ENCODE results near the gene CNTN4. TPM values are rescaled to one million over a fixed set of nuclear protein-coding genes. Genes with fewer than 3 reads are reported as not detected.

The CNTN4 gene
- total RNA-seq, 1 experiment from 2014 or later = not detected

DNA sequence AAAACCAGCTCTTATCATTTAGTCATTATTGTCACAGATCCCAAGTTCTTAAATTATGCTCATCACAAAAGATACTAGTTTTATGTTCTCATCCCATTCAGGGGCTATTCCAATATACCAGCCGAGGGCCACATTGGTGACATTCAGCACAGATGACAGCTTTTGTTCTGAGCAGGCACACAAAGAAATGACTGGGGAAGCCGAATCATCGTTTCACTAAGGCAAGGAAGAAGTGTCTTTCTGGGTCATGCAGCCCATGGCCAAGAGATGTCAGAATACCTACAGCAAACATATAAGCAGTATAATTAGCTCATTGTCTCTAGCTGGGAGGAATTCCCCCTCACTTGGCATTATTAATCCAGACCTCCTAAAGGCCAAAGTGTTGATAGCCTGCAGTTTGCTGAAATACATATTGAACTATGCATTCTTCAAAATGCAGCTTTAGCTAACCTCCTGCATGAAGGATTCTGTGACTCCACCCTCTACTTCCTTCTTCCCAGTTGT lies 100.2 kb downstream of the CNTN4 start:
- ATAC-seq = no peak

GRCh38 chr3:2204054-2204453 lies 105.4 kb downstream of the CNTN4 start:
- DNase-seq (ENCODE audit: low spot score) = no peak
- CTCF ChIA-PET = no interaction called here
- TF ChIP-seq NR1H2 (CRISPR knock-in tag; IDR thresholded peaks at IDR 0.05) (no peak), NR2C2 (CRISPR knock-in tag; IDR thresholded peaks at IDR 0.05) (no peak)
- Mint-ChIP-seq H3K27me3 (ENCODE audit: low read depth) (peaks cover 6% of the 10 kb centered on the region), H3K27ac (no peak overlapping the region), H3K4me1 (no peaks in the 10 kb centered on the region), H3K4me3 (no peak overlapping the region), H3K36me3 (peaks cover 54% of the 10 kb centered on the region), H3K9me3 (peaks cover 70% of the 10 kb centered on the region)
- no peak for ATAC-seq
- POLR2A ChIA-PET = no interaction called here

More for the DNA sequence above, 100.2 kb downstream of the CNTN4 start:
- no peak for TF ChIP-seq NR3C1 (CRISPR knock-in tag; conservative IDR thresholded peaks at IDR 0.05; ENCODE audit: low read depth)
- peaks cover 56% of the 10 kb centered on the region for H3K36me3 Mint-ChIP-seq
- no peaks in the 10 kb centered on the region for H3K4me1 Mint-ChIP-seq
- H3K9me3 Mint-ChIP-seq = peaks cover 73% of the 10 kb centered on the region
- DNase-seq (ENCODE audit: low spot score) = no peak
- no peak overlapping the region for H3K27ac Mint-ChIP-seq
- ChIA-PET CTCF (no interaction called here), POLR2A (no interaction called here)
- peaks cover 6% of the 10 kb centered on the region; the same call in 1 of the 2 replicates for H3K27me3 Mint-ChIP-seq (ENCODE audit: low read depth)
- H3K4me3 Mint-ChIP-seq = no peak overlapping the region

DNA sequence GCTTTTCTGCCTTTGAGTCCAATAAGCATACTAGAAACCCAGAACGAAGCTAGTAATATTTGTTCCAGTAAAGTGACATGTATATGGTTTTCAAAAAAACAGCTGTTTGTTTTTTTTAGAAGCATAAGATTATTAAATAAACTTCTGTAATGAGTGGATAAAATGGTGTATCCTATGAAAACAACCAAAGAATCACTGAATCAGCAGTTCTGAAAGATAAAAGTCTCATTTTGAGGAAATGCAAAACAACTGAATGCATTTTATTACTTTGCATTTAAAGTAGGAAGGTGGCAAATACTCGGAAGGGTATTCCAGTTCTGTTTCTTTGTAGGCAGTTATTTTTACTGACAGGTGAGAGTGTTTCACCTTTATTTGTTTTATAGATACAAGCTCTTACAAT lies 107.0 kb downstream of the CNTN4 start:
- H3K4me3 Mint-ChIP-seq = no peak overlapping the region
- H3K36me3 Mint-ChIP-seq = peaks cover 50% of the 10 kb centered on the region
- H3K4me1 Mint-ChIP-seq = no peaks in the 10 kb centered on the region
- ChIA-PET POLR2A (no interaction called here), CTCF (no interaction called here)
- no peak for TF ChIP-seq NFYB (CRISPR knock-in tag; conservative IDR thresholded peaks at IDR 0.05; ENCODE audit: low read depth)
- TF ChIP-seq, protein P1, sequence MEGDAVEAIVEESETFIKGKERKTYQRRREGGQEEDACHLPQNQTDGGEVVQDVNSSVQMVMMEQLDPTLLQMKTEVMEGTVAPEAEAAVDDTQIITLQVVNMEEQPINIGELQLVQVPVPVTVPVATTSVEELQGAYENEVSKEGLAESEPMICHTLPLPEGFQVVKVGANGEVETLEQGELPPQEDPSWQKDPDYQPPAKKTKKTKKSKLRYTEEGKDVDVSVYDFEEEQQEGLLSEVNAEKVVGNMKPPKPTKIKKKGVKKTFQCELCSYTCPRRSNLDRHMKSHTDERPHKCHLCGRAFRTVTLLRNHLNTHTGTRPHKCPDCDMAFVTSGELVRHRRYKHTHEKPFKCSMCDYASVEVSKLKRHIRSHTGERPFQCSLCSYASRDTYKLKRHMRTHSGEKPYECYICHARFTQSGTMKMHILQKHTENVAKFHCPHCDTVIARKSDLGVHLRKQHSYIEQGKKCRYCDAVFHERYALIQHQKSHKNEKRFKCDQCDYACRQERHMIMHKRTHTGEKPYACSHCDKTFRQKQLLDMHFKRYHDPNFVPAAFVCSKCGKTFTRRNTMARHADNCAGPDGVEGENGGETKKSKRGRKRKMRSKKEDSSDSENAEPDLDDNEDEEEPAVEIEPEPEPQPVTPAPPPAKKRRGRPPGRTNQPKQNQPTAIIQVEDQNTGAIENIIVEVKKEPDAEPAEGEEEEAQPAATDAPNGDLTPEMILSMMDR (IDR thresholded peaks at IDR 0.05) = no peak
- TF ChIP-seq ESRRA (CRISPR knock-in tag; IDR thresholded peaks at IDR 0.05; ENCODE audit: borderline replicate concordance) = no peak
- no peak for TF ChIP-seq RELA (CRISPR knock-in tag; IDR thresholded peaks at IDR 0.05; ENCODE audit: borderline replicate concordance)
- TF ChIP-seq, protein P2, sequence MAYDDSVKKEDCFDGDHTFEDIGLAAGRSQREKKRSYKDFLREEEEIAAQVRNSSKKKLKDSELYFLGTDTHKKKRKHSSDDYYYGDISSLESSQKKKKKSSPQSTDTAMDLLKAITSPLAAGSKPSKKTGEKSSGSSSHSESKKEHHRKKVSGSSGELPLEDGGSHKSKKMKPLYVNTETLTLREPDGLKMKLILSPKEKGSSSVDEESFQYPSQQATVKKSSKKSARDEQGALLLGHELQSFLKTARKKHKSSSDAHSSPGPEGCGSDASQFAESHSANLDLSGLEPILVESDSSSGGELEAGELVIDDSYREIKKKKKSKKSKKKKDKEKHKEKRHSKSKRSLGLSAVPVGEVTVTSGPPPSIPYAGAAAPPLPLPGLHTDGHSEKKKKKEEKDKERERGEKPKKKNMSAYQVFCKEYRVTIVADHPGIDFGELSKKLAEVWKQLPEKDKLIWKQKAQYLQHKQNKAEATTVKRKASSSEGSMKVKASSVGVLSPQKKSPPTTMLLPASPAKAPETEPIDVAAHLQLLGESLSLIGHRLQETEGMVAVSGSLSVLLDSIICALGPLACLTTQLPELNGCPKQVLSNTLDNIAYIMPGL (CRISPR knock-in tag; IDR thresholded peaks at IDR 0.05) = no peak
- TF ChIP-seq, protein P3, sequence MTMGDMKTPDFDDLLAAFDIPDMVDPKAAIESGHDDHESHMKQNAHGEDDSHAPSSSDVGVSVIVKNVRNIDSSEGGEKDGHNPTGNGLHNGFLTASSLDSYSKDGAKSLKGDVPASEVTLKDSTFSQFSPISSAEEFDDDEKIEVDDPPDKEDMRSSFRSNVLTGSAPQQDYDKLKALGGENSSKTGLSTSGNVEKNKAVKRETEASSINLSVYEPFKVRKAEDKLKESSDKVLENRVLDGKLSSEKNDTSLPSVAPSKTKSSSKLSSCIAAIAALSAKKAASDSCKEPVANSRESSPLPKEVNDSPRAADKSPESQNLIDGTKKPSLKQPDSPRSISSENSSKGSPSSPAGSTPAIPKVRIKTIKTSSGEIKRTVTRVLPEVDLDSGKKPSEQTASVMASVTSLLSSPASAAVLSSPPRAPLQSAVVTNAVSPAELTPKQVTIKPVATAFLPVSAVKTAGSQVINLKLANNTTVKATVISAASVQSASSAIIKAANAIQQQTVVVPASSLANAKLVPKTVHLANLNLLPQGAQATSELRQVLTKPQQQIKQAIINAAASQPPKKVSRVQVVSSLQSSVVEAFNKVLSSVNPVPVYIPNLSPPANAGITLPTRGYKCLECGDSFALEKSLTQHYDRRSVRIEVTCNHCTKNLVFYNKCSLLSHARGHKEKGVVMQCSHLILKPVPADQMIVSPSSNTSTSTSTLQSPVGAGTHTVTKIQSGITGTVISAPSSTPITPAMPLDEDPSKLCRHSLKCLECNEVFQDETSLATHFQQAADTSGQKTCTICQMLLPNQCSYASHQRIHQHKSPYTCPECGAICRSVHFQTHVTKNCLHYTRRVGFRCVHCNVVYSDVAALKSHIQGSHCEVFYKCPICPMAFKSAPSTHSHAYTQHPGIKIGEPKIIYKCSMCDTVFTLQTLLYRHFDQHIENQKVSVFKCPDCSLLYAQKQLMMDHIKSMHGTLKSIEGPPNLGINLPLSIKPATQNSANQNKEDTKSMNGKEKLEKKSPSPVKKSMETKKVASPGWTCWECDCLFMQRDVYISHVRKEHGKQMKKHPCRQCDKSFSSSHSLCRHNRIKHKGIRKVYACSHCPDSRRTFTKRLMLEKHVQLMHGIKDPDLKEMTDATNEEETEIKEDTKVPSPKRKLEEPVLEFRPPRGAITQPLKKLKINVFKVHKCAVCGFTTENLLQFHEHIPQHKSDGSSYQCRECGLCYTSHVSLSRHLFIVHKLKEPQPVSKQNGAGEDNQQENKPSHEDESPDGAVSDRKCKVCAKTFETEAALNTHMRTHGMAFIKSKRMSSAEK (CRISPR knock-in tag; IDR thresholded peaks at IDR 0.05; ENCODE audit: borderline replicate concordance) = no peak
- ATAC-seq (no peak), DNase-seq (ENCODE audit: low spot score) (no peak)
- H3K9me3 Mint-ChIP-seq = peaks cover 68% of the 10 kb centered on the region
- H3K27ac Mint-ChIP-seq = no peak overlapping the region
- H3K27me3 Mint-ChIP-seq (ENCODE audit: low read depth) = peaks cover 2% of the 10 kb centered on the region; the same call in 1 of the 2 replicates

DNA sequence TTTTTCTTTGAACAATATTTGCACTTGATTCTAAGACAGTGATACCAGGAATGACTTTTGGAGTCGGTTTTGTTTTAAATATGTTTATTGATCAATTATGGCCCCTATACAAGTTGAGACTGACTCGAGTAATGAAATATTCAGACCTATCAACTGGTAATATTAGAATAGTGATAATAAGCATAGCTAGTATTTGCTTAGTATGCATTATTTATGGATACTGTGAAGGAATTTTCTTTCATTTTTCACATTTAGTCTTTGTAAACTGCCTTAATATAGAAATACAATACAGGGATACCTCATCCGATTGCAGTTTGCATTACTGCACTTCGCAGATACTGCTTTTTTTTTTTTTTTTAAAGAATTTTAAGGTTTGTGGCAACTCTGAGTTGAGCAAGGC lies 107.9 kb downstream of the CNTN4 start:
- no peak for DNase-seq (ENCODE audit: low spot score)
- CTCF ChIA-PET = no interaction called here
- H3K9me3 Mint-ChIP-seq = peaks cover 68% of the 10 kb centered on the region
- no peaks in the 10 kb centered on the region for H3K4me1 Mint-ChIP-seq
- no peak overlapping the region for H3K27ac Mint-ChIP-seq
- H3K36me3 Mint-ChIP-seq = peaks cover 52% of the 10 kb centered on the region
- POLR2A ChIA-PET = no interaction called here
- H3K4me3 Mint-ChIP-seq = no peak overlapping the region
- ATAC-seq = no peak
- H3K27me3 Mint-ChIP-seq (ENCODE audit: low read depth) = peaks cover 2% of the 10 kb centered on the region; the same call in 1 of the 2 replicates
- TF ChIP-seq GTF2I (CRISPR knock-in tag; conservative IDR thresholded peaks at IDR 0.05) = no peak
- TF ChIP-seq CREB1 (CRISPR knock-in tag; IDR thresholded peaks at IDR 0.05) = no peak
- no peak for TF ChIP-seq SMAD4 (CRISPR knock-in tag; IDR thresholded peaks at IDR 0.05)
